Right lobe of liver (tissue), 4 donors: ENCODE measurements around the gene PSMB9.

Experiments
- POLR2A ChIP-seq: fragments of 450-650 bp; IDR thresholded peaks from one replicate; pipeline ENCODE4 v1.6.1; 2017; ENCODE audit warnings: antibody characterized with exemption, mild to moderate bottlenecking
- TF ChIP-seq, protein P1 (sequence below), 4 donors: fragments of 200-600 bp in 3 of 4; fragments of 450-650 bp in 1 of 4; IDR thresholded peaks; one replicate each; pipeline versions ENCODE4 v1.5.1 to v1.8.0; 2016 to 2022; ENCODE audit warnings: antibody characterized with exemption in 4 of 4, mild to moderate bottlenecking in 2 of 4
- donor health status: DM: no; HTN: no; CAD: no.
- donor health status: DM: no; HTN: no; CAD: no.
- donor health status: DM: no; HTN: yes; CAD: no.

- TF ChIP-seq, protein P1, sequence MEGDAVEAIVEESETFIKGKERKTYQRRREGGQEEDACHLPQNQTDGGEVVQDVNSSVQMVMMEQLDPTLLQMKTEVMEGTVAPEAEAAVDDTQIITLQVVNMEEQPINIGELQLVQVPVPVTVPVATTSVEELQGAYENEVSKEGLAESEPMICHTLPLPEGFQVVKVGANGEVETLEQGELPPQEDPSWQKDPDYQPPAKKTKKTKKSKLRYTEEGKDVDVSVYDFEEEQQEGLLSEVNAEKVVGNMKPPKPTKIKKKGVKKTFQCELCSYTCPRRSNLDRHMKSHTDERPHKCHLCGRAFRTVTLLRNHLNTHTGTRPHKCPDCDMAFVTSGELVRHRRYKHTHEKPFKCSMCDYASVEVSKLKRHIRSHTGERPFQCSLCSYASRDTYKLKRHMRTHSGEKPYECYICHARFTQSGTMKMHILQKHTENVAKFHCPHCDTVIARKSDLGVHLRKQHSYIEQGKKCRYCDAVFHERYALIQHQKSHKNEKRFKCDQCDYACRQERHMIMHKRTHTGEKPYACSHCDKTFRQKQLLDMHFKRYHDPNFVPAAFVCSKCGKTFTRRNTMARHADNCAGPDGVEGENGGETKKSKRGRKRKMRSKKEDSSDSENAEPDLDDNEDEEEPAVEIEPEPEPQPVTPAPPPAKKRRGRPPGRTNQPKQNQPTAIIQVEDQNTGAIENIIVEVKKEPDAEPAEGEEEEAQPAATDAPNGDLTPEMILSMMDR (IDR thresholded peaks at IDR 0.05) = no peak
- no peak for TF ChIP-seq POLR2A
Measured at GRCh38 chr6:32852018-32852843, 1.8 kb upstream of the PSMB9 start.
